HepG2 (cell line): ENCODE results near the gene FYB1. TPM values are rescaled to one million over a fixed set of nuclear protein-coding genes. Genes with fewer than 3 reads are reported as not detected.

ENCODE experiments used
- CBX2 ChIP-seq, 2 experiments: fragments of 200-600 bp in 1 of 2; sonication (generic); formaldehyde crosslinking in 1 of 2; IDR thresholded peaks; 2 replicates each; pipeline versions ENCODE4 v1.7.0 to v1.8.1; 2018 to 2022; ENCODE audit warnings: low read depth in 2 of 2, low read length in 1 of 2, mild to moderate bottlenecking in 1 of 2, missing genetic modification reagents in 1 of 2
- GABPB1 ChIP-seq: IDR thresholded peaks from 2 replicates; pipeline ENCODE4 v1.6.1; 2016; ENCODE audit warnings: mild to moderate bottlenecking, missing genetic modification reagents, moderate library complexity, missing compliant biosample characterization
- MAFF ChIP-seq: IDR thresholded peaks from 2 replicates; pipeline ENCODE4 v1.6.1; 2011; ENCODE audit warnings: low read depth, low read length, improper control_type of control experiment
- PHB2 ChIP-seq: fragments of 450-650 bp; IDR thresholded peaks from 2 replicates; pipeline ENCODE4 v1.6.1; 2018; ENCODE audit not compliant: partially characterized antibody
- PRPF4 ChIP-seq: fragments of 200-400 bp; formaldehyde crosslinking; IDR thresholded peaks from 2 replicates; pipeline ENCODE4 v1.6.1; 2016; ENCODE audit warnings: low read length, low read depth; ENCODE audit not compliant: poor library complexity, severe bottlenecking
- ZNF451 ChIP-seq: sonication (generic); formaldehyde crosslinking; IDR thresholded peaks from 2 replicates; pipeline ENCODE4 v1.5.0; 2020; ENCODE audit warnings: mild to moderate bottlenecking, missing genetic modification reagents
- ZNF589 ChIP-seq: sonication (generic); formaldehyde crosslinking; conservative IDR thresholded peaks from 2 replicates; pipeline ENCODE4 v1.8.0; 2022; ENCODE audit warnings: mild to moderate bottlenecking, moderate library complexity, missing genetic modification reagents
- polyA plus RNA-seq, 8 experiments: library from polyadenylated mRNA; depleted of rRNA in 3 of 8; stranded (reverse) in 7 of 8; unstranded in 1 of 8; fragments of >200 nt; fragmentation: Illumina TruSeq in 4 of 8; extraction: Trizol in 4 of 8; gene quantifications; 2 replicates each; pipeline versions ENCODE4 v1.2.1 to v1.2.3, GENCODE V29; 2011 to 2016; ENCODE audit warnings: low read depth in 4 of 8, missing spikeins in 1 of 8, mixed read lengths in 1 of 8; ENCODE audit not compliant: insufficient read depth in 1 of 8
- total RNA-seq, 5 experiments: library from RNA; depleted of rRNA; stranded (reverse); fragments of >200 nt; fragmentation: Illumina TruSeq; extraction: Trizol; gene quantifications; 2 replicates each; pipeline ENCODE4 v1.2.3, GENCODE V29; 2016; ENCODE audit warnings: low read depth in 1 of 5
- TF ChIP-seq, protein P1 (sequence below): sonication (generic); formaldehyde crosslinking; IDR thresholded peaks from 2 replicates; pipeline ENCODE4 v1.5.1; 2020; ENCODE audit warnings: mild to moderate bottlenecking, moderate library complexity, missing genetic modification reagents
- TF ChIP-seq, protein P2 (sequence below): sonication (generic); formaldehyde crosslinking; IDR thresholded peaks from 2 replicates; pipeline ENCODE4 v1.4.0; 2020; ENCODE audit warnings: missing genetic modification reagents
- TF ChIP-seq, protein P3 (sequence below): sonication (generic); formaldehyde crosslinking; IDR thresholded peaks from 2 replicates; pipeline ENCODE4 v1.9.0; 2021; ENCODE audit warnings: missing genetic modification reagents, borderline replicate concordance
- TF ChIP-seq, protein P4 (sequence below): IDR thresholded peaks from 2 replicates; pipeline ENCODE4 v1.4.0; 2020; ENCODE audit warnings: mild to moderate bottlenecking, missing genetic modification reagents
- TF ChIP-seq, protein P5 (sequence below): sonication (generic); formaldehyde crosslinking; conservative IDR thresholded peaks from 2 replicates; pipeline ENCODE4 v1.8.0; 2022; ENCODE audit warnings: low read depth, missing genetic modification reagents
- TF ChIP-seq, protein P6 (sequence below): sonication (generic); formaldehyde crosslinking; IDR thresholded peaks from 2 replicates; pipeline ENCODE4 v1.4.0; 2020; ENCODE audit warnings: mild to moderate bottlenecking, missing genetic modification reagents
- TF ChIP-seq, protein P7 (sequence below): sonication (generic); formaldehyde crosslinking; IDR thresholded peaks from 2 replicates; pipeline ENCODE4 v1.8.1; 2023; ENCODE audit warnings: mild to moderate bottlenecking, inconsistent platforms, moderate library complexity, missing genetic modification reagents, borderline replicate concordance

The FYB1 gene
- total and polyA plus RNA-seq, 2 of the 13 experiments (the other 11 are each of a cell fraction or from before 2014, with no cell fraction given), result 0.03 TPM; not detected in 1

DNA sequence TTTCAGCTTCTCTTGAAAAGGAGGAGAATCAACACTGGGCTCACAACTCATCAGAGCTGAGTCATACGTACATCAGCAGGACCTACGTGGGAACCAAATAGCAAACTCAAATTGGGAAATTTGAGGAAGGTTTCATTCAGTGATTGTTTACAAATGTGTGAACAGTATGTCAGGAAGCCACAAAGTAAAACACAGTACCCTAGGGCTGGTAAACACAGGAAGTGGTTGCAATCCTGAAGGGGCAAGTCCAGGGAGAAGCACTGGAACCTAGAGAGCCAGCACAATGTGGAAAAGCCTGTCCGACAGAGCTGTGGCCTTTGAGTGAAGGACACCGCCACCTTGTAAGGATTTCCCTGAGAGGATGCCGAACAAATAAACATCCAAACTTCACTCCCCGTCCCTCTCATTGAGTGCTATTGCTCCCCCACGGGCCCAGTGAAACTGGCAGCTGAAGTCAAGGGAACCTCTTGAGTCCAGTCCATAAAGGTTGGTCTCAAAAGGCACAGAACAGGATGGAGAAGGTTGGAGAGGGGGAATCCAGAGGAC is 118.4 kb downstream of the FYB1 start (continued):
- TF ChIP-seq ZNF451 (no peak), MAFF (0 out of 2 replicates have a peak, but pooled peaks have one; percentile 33), PHB2 (no peak), PRPF4 (no peak), GABPB1 (CRISPR knock-in tag) (peak; percentile 69; the same call in 1 of the 2 replicates), ZNF589 (CRISPR knock-in tag) (no peak), CBX2 (IDR thresholded peaks at IDR 0.05; ENCODE audit: low read depth, low read length) (no peak), CBX2 (CRISPR knock-in tag; IDR thresholded peaks at IDR 0.05; ENCODE audit: low read depth) (no peak)
- TF ChIP-seq, protein P1, sequence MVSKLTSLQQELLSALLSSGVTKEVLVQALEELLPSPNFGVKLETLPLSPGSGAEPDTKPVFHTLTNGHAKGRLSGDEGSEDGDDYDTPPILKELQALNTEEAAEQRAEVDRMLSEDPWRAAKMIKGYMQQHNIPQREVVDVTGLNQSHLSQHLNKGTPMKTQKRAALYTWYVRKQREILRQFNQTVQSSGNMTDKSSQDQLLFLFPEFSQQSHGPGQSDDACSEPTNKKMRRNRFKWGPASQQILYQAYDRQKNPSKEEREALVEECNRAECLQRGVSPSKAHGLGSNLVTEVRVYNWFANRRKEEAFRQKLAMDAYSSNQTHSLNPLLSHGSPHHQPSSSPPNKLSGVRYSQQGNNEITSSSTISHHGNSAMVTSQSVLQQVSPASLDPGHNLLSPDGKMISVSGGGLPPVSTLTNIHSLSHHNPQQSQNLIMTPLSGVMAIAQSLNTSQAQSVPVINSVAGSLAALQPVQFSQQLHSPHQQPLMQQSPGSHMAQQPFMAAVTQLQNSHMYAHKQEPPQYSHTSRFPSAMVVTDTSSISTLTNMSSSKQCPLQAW, result no peak
- TF ChIP-seq, protein P2, sequence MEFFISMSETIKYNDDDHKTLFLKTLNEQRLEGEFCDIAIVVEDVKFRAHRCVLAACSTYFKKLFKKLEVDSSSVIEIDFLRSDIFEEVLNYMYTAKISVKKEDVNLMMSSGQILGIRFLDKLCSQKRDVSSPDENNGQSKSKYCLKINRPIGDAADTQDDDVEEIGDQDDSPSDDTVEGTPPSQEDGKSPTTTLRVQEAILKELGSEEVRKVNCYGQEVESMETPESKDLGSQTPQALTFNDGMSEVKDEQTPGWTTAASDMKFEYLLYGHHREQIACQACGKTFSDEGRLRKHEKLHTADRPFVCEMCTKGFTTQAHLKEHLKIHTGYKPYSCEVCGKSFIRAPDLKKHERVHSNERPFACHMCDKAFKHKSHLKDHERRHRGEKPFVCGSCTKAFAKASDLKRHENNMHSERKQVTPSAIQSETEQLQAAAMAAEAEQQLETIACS, result no peak
- TF ChIP-seq, protein P3, sequence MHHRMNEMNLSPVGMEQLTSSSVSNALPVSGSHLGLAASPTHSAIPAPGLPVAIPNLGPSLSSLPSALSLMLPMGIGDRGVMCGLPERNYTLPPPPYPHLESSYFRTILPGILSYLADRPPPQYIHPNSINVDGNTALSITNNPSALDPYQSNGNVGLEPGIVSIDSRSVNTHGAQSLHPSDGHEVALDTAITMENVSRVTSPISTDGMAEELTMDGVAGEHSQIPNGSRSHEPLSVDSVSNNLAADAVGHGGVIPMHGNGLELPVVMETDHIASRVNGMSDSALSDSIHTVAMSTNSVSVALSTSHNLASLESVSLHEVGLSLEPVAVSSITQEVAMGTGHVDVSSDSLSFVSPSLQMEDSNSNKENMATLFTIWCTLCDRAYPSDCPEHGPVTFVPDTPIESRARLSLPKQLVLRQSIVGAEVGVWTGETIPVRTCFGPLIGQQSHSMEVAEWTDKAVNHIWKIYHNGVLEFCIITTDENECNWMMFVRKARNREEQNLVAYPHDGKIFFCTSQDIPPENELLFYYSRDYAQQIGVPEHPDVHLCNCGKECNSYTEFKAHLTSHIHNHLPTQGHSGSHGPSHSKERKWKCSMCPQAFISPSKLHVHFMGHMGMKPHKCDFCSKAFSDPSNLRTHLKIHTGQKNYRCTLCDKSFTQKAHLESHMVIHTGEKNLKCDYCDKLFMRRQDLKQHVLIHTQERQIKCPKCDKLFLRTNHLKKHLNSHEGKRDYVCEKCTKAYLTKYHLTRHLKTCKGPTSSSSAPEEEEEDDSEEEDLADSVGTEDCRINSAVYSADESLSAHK (CRISPR knock-in tag), result no peak
- TF ChIP-seq, protein P4, sequence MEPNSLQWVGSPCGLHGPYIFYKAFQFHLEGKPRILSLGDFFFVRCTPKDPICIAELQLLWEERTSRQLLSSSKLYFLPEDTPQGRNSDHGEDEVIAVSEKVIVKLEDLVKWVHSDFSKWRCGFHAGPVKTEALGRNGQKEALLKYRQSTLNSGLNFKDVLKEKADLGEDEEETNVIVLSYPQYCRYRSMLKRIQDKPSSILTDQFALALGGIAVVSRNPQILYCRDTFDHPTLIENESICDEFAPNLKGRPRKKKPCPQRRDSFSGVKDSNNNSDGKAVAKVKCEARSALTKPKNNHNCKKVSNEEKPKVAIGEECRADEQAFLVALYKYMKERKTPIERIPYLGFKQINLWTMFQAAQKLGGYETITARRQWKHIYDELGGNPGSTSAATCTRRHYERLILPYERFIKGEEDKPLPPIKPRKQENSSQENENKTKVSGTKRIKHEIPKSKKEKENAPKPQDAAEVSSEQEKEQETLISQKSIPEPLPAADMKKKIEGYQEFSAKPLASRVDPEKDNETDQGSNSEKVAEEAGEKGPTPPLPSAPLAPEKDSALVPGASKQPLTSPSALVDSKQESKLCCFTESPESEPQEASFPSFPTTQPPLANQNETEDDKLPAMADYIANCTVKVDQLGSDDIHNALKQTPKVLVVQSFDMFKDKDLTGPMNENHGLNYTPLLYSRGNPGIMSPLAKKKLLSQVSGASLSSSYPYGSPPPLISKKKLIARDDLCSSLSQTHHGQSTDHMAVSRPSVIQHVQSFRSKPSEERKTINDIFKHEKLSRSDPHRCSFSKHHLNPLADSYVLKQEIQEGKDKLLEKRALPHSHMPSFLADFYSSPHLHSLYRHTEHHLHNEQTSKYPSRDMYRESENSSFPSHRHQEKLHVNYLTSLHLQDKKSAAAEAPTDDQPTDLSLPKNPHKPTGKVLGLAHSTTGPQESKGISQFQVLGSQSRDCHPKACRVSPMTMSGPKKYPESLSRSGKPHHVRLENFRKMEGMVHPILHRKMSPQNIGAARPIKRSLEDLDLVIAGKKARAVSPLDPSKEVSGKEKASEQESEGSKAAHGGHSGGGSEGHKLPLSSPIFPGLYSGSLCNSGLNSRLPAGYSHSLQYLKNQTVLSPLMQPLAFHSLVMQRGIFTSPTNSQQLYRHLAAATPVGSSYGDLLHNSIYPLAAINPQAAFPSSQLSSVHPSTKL (CRISPR knock-in tag), result peak; percentile 89
- TF ChIP-seq, protein P5, sequence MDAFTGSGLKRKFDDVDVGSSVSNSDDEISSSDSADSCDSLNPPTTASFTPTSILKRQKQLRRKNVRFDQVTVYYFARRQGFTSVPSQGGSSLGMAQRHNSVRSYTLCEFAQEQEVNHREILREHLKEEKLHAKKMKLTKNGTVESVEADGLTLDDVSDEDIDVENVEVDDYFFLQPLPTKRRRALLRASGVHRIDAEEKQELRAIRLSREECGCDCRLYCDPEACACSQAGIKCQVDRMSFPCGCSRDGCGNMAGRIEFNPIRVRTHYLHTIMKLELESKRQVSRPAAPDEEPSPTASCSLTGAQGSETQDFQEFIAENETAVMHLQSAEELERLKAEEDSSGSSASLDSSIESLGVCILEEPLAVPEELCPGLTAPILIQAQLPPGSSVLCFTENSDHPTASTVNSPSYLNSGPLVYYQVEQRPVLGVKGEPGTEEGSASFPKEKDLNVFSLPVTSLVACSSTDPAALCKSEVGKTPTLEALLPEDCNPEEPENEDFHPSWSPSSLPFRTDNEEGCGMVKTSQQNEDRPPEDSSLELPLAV (CRISPR knock-in tag), result no peak
- TF ChIP-seq, protein P6, sequence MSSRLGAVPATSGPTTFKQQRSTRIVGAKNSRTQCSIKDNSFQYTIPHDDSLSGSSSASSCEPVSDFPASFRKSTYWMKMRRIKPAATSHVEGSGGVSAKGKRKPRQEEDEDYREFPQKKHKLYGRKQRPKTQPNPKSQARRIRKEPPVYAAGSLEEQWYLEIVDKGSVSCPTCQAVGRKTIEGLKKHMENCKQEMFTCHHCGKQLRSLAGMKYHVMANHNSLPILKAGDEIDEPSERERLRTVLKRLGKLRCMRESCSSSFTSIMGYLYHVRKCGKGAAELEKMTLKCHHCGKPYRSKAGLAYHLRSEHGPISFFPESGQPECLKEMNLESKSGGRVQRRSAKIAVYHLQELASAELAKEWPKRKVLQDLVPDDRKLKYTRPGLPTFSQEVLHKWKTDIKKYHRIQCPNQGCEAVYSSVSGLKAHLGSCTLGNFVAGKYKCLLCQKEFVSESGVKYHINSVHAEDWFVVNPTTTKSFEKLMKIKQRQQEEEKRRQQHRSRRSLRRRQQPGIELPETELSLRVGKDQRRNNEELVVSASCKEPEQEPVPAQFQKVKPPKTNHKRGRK, result no peak
- TF ChIP-seq, protein P7, sequence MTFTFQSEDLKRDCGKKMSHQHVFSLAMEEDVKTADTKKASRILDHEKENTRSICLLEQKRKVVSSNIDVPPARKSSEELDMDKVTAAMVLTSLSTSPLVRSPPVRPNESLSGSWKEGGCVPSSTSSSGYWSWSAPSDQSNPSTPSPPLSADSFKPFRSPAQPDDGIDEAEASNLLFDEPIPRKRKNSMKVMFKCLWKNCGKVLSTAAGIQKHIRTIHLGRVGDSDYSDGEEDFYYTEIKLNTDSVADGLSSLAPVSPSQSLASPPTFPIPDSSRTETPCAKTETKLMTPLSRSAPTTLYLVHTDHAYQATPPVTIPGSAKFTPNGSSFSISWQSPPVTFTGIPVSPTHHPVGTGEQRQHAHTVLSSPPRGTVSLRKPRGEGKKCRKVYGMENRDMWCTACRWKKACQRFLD (CRISPR knock-in tag), result no peak
